OCI-LY7 (cell line): ENCODE measurements around the gene CFAP100.

ENCODE experiments used
- EZH2phosphoT487 ChIP-seq: fragments of 200-600 bp; sonication (generic); IDR thresholded peaks from 2 replicates; pipeline ENCODE4 v1.6.1; 2018; ENCODE audit warnings: low read depth, borderline replicate concordance, mild to moderate bottlenecking, mixed run types, antibody characterized with exemption, low read length, moderate library complexity, mixed read lengths
- TF ChIP-seq, protein P1 (sequence below): fragments of 200-600 bp; sonication (generic); conservative IDR thresholded peaks from 2 replicates; pipeline ENCODE4 v1.5.1; 2014; ENCODE audit warnings: mild to moderate bottlenecking, antibody characterized with exemption, low read length, moderate library complexity, mixed read lengths

DNA sequence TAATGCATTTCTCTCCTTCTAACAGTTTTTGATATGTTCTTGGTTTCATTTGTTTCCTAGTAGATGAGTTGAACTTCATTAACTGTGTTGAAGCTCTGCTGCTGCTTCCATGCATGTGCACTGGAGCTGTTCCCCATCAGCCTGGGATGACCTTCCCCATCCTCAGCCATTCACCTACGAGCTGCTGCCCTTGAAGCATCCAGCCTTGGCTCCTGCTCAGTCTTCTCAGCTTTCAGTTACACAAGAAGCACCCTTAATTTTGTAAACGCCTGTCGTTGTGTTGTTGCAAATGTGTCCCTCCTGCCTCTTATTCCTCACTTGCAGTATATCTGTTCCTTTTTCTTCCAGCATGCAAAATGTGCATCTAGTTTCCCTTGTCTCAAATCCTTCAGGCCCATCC is 89.4 kb downstream of the CFAP100 start:
- TF ChIP-seq, protein P1, sequence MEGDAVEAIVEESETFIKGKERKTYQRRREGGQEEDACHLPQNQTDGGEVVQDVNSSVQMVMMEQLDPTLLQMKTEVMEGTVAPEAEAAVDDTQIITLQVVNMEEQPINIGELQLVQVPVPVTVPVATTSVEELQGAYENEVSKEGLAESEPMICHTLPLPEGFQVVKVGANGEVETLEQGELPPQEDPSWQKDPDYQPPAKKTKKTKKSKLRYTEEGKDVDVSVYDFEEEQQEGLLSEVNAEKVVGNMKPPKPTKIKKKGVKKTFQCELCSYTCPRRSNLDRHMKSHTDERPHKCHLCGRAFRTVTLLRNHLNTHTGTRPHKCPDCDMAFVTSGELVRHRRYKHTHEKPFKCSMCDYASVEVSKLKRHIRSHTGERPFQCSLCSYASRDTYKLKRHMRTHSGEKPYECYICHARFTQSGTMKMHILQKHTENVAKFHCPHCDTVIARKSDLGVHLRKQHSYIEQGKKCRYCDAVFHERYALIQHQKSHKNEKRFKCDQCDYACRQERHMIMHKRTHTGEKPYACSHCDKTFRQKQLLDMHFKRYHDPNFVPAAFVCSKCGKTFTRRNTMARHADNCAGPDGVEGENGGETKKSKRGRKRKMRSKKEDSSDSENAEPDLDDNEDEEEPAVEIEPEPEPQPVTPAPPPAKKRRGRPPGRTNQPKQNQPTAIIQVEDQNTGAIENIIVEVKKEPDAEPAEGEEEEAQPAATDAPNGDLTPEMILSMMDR = no peak
- no peak for TF ChIP-seq EZH2phosphoT487
